Measurements from ENCODE around the gene DET1. TPM values are rescaled to one million over a fixed set of nuclear protein-coding genes. Genes with fewer than 3 reads are reported as not detected.
"Not testable (repeated sequence)": the region's sequence is repeated elsewhere in the genome, so short reads cannot be mapped to it uniquely, and the experiment has no call there.

DET1 gene
- total RNA-seq, 6 donors from 2014 or later = 2.9 to 13.6 (median 5.3) TPM

DNA sequence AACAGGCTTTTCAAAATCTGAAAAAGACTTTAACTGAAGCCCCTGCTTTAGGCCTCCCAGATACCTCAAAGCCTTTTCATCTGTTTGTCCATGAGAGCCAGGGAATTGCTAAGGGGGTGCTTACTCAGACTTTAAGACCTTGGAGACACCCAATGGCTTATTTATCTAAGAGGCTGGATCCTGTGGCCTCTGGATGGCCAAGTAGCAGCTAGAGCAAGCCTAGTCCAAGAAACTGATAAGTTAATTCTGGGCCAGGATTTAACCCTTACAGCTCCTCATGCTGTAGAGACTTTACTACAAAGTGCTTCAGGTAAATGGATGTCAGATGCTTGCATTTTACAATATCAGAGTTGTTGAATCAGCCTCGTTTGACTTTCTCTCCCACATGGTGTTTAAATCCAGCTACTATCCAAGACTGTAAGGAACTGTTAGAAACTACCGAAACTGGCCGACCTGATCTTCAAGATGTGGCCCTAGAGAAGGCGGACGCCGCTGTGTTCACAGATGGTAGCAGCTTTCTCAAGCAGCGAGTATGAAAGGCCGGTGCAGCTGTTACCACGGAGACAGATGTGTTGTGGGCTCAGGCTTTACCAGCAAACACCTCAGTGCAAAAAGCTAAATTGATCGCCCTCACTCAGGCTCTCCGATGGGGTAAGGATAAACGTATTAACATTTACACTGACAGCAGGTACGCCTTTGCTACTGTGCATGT is 3.3 kb downstream of the DET1 start:
- DNase-seq = no peak
- Histone ChIP-seq H3K4me1 (peaks cover 0 to 6% (median 4%) of the 10 kb centered on the region in 4 donors), H3K27me3 (no peaks in the 10 kb centered on the region), H3K36me3 (no peaks in the 10 kb centered on the region), H3K4me3 (no peak overlapping the region), H3K27ac (no peak overlapping the region), H3K9me3 (no peaks in the 10 kb centered on the region)
- WGBS, 2 donors = 90 to 93% methylated on average over 12 to 13 of the region's 13 CpGs
- no peak for ATAC-seq (ENCODE audit: low FRiP score in 2 of 2)
- TF ChIP-seq EP300 (IDR thresholded peaks at IDR 0.05) = no peak
- TF ChIP-seq, protein P1, sequence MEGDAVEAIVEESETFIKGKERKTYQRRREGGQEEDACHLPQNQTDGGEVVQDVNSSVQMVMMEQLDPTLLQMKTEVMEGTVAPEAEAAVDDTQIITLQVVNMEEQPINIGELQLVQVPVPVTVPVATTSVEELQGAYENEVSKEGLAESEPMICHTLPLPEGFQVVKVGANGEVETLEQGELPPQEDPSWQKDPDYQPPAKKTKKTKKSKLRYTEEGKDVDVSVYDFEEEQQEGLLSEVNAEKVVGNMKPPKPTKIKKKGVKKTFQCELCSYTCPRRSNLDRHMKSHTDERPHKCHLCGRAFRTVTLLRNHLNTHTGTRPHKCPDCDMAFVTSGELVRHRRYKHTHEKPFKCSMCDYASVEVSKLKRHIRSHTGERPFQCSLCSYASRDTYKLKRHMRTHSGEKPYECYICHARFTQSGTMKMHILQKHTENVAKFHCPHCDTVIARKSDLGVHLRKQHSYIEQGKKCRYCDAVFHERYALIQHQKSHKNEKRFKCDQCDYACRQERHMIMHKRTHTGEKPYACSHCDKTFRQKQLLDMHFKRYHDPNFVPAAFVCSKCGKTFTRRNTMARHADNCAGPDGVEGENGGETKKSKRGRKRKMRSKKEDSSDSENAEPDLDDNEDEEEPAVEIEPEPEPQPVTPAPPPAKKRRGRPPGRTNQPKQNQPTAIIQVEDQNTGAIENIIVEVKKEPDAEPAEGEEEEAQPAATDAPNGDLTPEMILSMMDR (IDR thresholded peaks at IDR 0.05) = no peak
- no peak for TF ChIP-seq POLR2A (IDR thresholded peaks at IDR 0.05)
- no peak for TF ChIP-seq POLR2AphosphoS5 (IDR thresholded peaks at IDR 0.05)

DNA sequence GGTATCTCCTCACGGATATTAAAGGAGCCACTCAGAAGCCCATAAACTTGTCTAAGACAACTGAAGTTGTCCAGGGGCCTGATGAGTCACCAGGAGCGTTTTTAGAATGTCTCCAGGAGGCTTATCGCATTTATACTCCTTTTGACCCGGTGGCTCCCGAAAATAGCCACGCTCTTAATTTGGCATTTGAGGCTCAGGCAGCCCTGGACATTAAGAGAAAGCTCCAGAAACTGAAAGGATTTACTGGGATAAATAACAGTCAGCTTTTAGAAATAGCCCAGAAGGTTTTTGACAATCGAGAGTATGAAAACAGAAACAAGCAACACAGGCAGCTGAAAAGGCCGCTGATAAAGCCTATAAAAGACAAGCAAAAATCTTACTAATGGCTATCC is 4.1 kb downstream of the DET1 start:
- TF ChIP-seq, protein P1 (IDR thresholded peaks at IDR 0.05) = no peak
- TF ChIP-seq POLR2A (IDR thresholded peaks at IDR 0.05) (no peak), POLR2AphosphoS5 (IDR thresholded peaks at IDR 0.05) (no peak), EP300 (IDR thresholded peaks at IDR 0.05) (no peak)
- ATAC-seq (ENCODE audit: low FRiP score in 2 of 2) (no peak), DNase-seq (no peak)
- Histone ChIP-seq H3K36me3 (no peaks in the 10 kb centered on the region), H3K27ac (no peak overlapping the region), H3K4me1 (peaks cover 0 to 6% (median 4%) of the 10 kb centered on the region in 4 donors), H3K9me3 (no peaks in the 10 kb centered on the region), H3K4me3 (no peak overlapping the region), H3K27me3 (no peaks in the 10 kb centered on the region)
- 83 to 92% methylated on average over 8 of the region's 8 CpGs for WGBS, 2 donors

DNA sequence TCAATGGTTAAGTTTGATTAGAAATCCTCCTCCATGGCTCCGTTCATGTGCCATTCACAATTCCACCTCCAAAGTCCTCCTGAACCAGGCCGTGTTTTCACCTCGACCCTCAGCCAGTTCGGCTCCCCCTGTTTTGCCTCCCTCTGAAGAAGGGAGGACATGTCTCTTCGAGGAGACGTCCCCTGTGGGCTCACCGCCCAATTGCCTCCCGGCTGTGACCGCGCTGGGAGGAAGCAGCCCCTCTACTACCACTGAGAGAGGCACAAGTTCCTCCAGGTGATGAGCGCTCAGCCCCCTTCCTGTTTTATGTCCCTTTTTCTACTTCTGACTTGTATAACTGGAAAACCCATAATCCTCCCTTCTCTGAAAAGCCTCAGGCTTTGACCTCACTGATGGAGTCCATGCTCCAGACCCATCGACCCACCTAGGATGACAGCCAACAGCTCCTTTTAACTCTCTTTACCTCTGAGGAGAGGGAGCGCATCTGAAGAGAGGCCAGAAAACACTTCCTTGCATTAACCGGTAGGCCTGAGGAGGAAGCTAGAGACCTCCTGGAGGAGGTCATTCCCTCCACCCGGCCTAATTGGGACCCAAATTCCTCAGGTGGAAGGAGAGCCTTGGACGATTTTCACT is 4.7 kb downstream of the DET1 start:
- no peaks in the 10 kb centered on the region for H3K27me3 ChIP-seq
- ATAC-seq (ENCODE audit: low FRiP score in 2 of 2) (no peak), DNase-seq (peak in 1 of 2 donors; percentile 21)
- no peak overlapping the region for H3K27ac ChIP-seq
- H3K36me3 ChIP-seq = no peaks in the 10 kb centered on the region
- no peaks in the 10 kb centered on the region for H3K9me3 ChIP-seq
- H3K4me1 ChIP-seq = peaks cover 0 to 3% (median 2%) of the 10 kb centered on the region in 4 donors
- TF ChIP-seq, protein P1 (IDR thresholded peaks at IDR 0.05) = no peak
- TF ChIP-seq POLR2A (IDR thresholded peaks at IDR 0.05) = no peak
- no peak for TF ChIP-seq EP300 (IDR thresholded peaks at IDR 0.05)
- no peak overlapping the region for H3K4me3 ChIP-seq
- WGBS, 2 donors = 92 to 96% methylated on average over 16 of the region's 16 CpGs

DNA sequence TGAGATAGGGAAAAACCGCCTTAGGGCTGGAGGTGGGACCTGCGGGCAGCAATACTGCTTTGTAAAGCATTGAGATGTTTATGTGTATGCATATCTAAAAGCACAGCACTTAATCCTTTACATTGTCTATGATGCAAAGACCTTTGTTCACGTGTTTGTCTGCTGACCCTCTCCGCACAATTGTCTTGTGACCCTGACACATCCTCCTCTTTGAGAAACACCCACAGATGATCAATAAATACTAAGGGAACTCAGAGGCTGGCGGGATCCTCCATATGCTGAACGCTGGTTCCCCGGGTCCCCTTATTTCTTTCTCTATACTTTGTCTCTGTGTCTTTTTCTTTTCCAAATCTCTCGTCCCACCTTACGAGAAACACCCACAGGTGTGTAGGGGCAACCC is 5.4 kb downstream of the DET1 start:
- 79 to 91% methylated on average over 7 of the region's 9 CpGs for WGBS, 2 donors
- not testable (repeated sequence) for H3K27me3 ChIP-seq; DNase-seq; ATAC-seq (ENCODE audit: low FRiP score in 2 of 2); H3K36me3 ChIP-seq; H3K4me1 ChIP-seq; H3K9me3 ChIP-seq; H3K4me3 ChIP-seq; H3K27ac ChIP-seq

DNA sequence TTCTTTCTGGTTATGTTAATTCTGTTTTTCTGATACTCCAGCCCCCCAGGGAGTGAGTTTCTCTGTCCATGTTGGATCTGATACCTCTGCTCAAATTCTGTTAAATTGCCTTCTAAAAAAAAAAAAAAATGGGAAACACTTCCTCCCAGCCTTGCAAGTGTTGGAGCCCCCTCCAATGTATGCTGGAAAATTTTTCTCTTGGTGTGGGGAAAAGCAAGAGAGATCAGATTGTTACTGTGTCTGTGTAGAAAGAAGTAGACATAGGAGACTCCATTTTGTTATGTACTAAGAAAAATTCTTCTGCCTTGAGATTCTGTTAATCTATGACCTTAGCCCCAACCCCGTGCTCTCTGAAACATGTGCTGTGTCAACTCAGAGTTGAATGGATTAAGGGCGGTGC is 6.1 kb downstream of the DET1 start:
- H3K36me3 ChIP-seq; H3K4me1 ChIP-seq; H3K4me3 ChIP-seq; H3K9me3 ChIP-seq; H3K27me3 ChIP-seq; DNase-seq; H3K27ac ChIP-seq; ATAC-seq (ENCODE audit: low FRiP score in 2 of 2): not testable (repeated sequence)
- WGBS, 2 donors = no CpG with 5 or more reads among the region's 2 CpGs

DNA sequence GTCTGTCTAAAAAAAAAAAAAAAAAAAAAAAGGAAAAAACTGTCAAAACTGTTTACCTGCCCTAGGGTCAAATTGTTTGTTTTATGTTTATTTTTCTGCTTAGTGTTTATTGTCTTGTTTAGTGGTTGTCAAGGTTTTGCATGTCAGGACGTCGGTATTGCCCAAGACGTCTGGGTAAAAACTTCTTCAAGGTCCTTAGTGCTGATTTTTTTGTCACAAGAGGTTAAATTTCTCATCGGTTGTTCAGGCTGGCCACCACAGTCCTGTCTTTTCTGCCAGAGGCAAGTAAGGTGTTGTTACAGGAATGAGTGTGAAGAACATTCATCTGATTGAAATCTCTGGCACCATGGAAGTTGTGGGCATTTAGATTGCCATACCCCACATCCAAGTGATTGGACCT is 7.0 kb downstream of the DET1 start:
- H3K27ac ChIP-seq = no peak overlapping the region
- H3K4me3 ChIP-seq = no peak overlapping the region
- DNase-seq (no peak), ATAC-seq (ENCODE audit: low FRiP score in 2 of 2) (no peak)
- no peaks in the 10 kb centered on the region for H3K27me3 ChIP-seq
- no peak for TF ChIP-seq POLR2A (IDR thresholded peaks at IDR 0.05)
- TF ChIP-seq, protein P1 (IDR thresholded peaks at IDR 0.05) = no peak
- H3K36me3 ChIP-seq = no peaks in the 10 kb centered on the region
- WGBS, 2 donors = 68 to 71% methylated on average over 4 of the region's 4 CpGs
- no peaks in the 10 kb centered on the region for H3K9me3 ChIP-seq
- no peaks in the 10 kb centered on the region for H3K4me1 ChIP-seq

Data from upper lobe of left lung (tissue), 6 donors.